Lower leg skin (tissue), 3 donors: ENCODE results near the gene MAP3K8.

Source experiments
- CTCF ChIP-seq, 3 donors: fragments of 450-650 bp; IDR thresholded peaks; one replicate each; pipeline ENCODE4 v1.5.1; 2016; ENCODE audit warnings: antibody characterized with exemption in 3 of 3, mild to moderate bottlenecking in 3 of 3, moderate library complexity in 2 of 3
- POLR2A ChIP-seq, 2 donors: fragments of 450-650 bp; IDR thresholded peaks; one replicate each; pipeline ENCODE4 v1.6.1; 2016 to 2017; ENCODE audit warnings: antibody characterized with exemption in 2 of 2, mild to moderate bottlenecking in 1 of 2, moderate library complexity in 1 of 2

- TF ChIP-seq CTCF (IDR thresholded peaks at IDR 0.05): no peak
- no peak for TF ChIP-seq POLR2A (IDR thresholded peaks at IDR 0.05)
Observed at GRCh38 chr10:30510932-30511700, 77.1 kb downstream of the MAP3K8 start.
